OCI-LY1 (cell line): ENCODE data around the gene FHOD3.

ENCODE experiments used
- H2AFZ ChIP-seq: fragments of 200-600 bp; sonication (generic), shearing (Covaris generic); 2 replicates; pipeline ENCODE4 v1.6.0; 2014; ENCODE audit warnings: antibody characterized with exemption, mild to moderate bottlenecking, low read length
- H3F3A ChIP-seq: fragments of 200-600 bp; sonication (generic), shearing (Covaris generic); 2 replicates; pipeline ENCODE4 v1.6.0; 2014; ENCODE audit warnings: mild to moderate bottlenecking, antibody characterized with exemption, low read length, moderate library complexity; ENCODE audit not compliant: insufficient read depth
- H3K27ac ChIP-seq: fragments of 200-600 bp; sonication (generic); 2 replicates; pipeline ENCODE4 v1.5.1; 2014; ENCODE audit warnings: low read length, mixed run types, mild to moderate bottlenecking, low read depth; ENCODE audit not compliant: poor library complexity, severe bottlenecking
- H3K27me3 ChIP-seq: fragments of 200-600 bp; sonication (generic); 2 replicates; pipeline ENCODE4 v1.6.0; 2014; ENCODE audit warnings: antibody characterized with exemption, mild to moderate bottlenecking, low read length, moderate library complexity; ENCODE audit not compliant: insufficient read depth
- H3K36me3 ChIP-seq: fragments of 200-600 bp; sonication (generic); 2 replicates; pipeline ENCODE4 v1.6.1; 2014; ENCODE audit warnings: mild to moderate bottlenecking, antibody characterized with exemption, low read length, moderate library complexity, mixed read lengths; ENCODE audit not compliant: insufficient read depth
- H3K4me1 ChIP-seq: fragments of 200-600 bp; sonication (generic); 2 replicates; pipeline ENCODE4 v1.5.1; 2014; ENCODE audit warnings: mild to moderate bottlenecking, low read length, moderate library complexity; ENCODE audit not compliant: insufficient read depth, severe bottlenecking
- H3K4me2 ChIP-seq: fragments of 200-600 bp; sonication (generic), shearing (Covaris generic); 2 replicates; pipeline ENCODE4 v1.6.1; 2014; ENCODE audit warnings: low read length
- H3K4me3 ChIP-seq: fragments of 200-600 bp; sonication (generic); 2 replicates; pipeline ENCODE4 v1.5.1; 2014; ENCODE audit warnings: low read length, low read depth, mild to moderate bottlenecking, mixed read lengths; ENCODE audit not compliant: poor library complexity, severe bottlenecking
- H3K79me2 ChIP-seq: fragments of 200-600 bp; shearing (Covaris generic); 2 replicates; pipeline ENCODE4 v1.6.1; 2016; ENCODE audit warnings: mixed run types, low read length, mixed read lengths; ENCODE audit not compliant: insufficient read depth
- H3K9ac ChIP-seq: fragments of 200-600 bp; sonication (generic), shearing (Covaris generic); 2 replicates; pipeline ENCODE4 v1.6.1; 2014; ENCODE audit warnings: mild to moderate bottlenecking, low read length, mixed read lengths
- H3K9me2 ChIP-seq: fragments of 200-600 bp; sonication (generic), shearing (Covaris generic); 2 replicates; pipeline ENCODE4 v1.6.1; 2014; ENCODE audit warnings: low read depth, mild to moderate bottlenecking, low read length, mixed read lengths
- H3K9me3 ChIP-seq: fragments of 200-600 bp; shearing (Covaris generic); 2 replicates; pipeline ENCODE4 v1.6.1; 2014; ENCODE audit warnings: low read length, mixed read lengths
- H4K20me1 ChIP-seq: fragments of 200-600 bp; sonication (generic), shearing (Covaris generic); 2 replicates; pipeline ENCODE4 v1.6.0; 2016; ENCODE audit warnings: mild to moderate bottlenecking, low read length; ENCODE audit not compliant: insufficient read depth
- CTCF ChIP-seq: fragments of 200-600 bp; sonication (generic), shearing (Covaris generic); IDR thresholded peaks from 2 replicates; pipeline ENCODE4 v1.5.1; 2017; ENCODE audit warnings: mild to moderate bottlenecking, antibody characterized with exemption, low read length, moderate library complexity, mixed read lengths
- EZH2 ChIP-seq: fragments of 200-600 bp; sonication (generic), shearing (Covaris generic); IDR thresholded peaks from 2 replicates; pipeline ENCODE4 v1.8.0; 2017; ENCODE audit warnings: borderline replicate concordance, mixed run types, mild to moderate bottlenecking, antibody characterized with exemption, low read length, moderate library complexity, mixed read lengths

The FHOD3 gene

DNA sequence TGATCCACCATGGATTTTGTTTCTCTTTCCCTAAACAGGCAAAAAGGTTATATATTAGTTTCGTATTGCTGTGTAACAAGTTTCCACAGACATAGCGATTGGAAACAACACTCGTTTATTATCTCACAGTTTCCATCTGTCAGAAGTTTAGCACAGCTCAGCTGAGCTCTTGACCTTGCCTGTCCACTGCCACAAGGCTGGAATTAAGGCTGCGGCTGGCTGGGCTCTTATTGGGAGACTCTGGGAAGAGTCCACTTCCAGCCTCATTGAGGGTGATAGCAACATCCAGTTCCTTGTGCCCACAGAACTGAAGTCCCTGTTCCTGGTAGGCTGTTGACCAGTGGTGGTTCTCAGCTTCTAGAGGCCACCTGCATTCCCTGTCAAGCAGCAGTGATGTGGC lies 410.9 kb downstream of the FHOD3 start:
- no peak overlapping the region for H3K4me3 ChIP-seq
- no peaks in the 10 kb centered on the region for H3K4me1 ChIP-seq
- TF ChIP-seq CTCF (no peak), EZH2 (no peak)
- no peak overlapping the region for H2AFZ ChIP-seq
- H3K9me2 ChIP-seq = no peaks in the 10 kb centered on the region
- H3K9ac ChIP-seq = no peak overlapping the region
- H3F3A ChIP-seq = no peaks in the 10 kb centered on the region
- no peaks in the 10 kb centered on the region for H3K9me3 ChIP-seq
- H3K79me2 ChIP-seq = no peaks in the 10 kb centered on the region
- no peaks in the 10 kb centered on the region for H3K27me3 ChIP-seq
- H3K36me3 ChIP-seq = no peaks in the 10 kb centered on the region
- H4K20me1 ChIP-seq = no peaks in the 10 kb centered on the region
- no peak overlapping the region for H3K27ac ChIP-seq
- H3K4me2 ChIP-seq = no peak overlapping the region

- Histone ChIP-seq H3K27ac (no peak overlapping the region), H3K4me1 (no peaks in the 10 kb centered on the region), H3K79me2 (no peaks in the 10 kb centered on the region), H3K9me3 (no peaks in the 10 kb centered on the region), H4K20me1 (no peaks in the 10 kb centered on the region), H3K4me3 (no peak overlapping the region), H3K9ac (no peak overlapping the region), H3K4me2 (no peak overlapping the region), H3K27me3 (no peaks in the 10 kb centered on the region), H3K36me3 (no peaks in the 10 kb centered on the region), H2AFZ (no peak overlapping the region), H3F3A (no peaks in the 10 kb centered on the region), H3K9me2 (no peaks in the 10 kb centered on the region)
- TF ChIP-seq EZH2 (no peak), CTCF (no peak)
These were observed 411.8 kb downstream of the FHOD3 start for GRCh38 chr18:36709315-36709714.

GRCh38 chr18:36711014-36711725 lies 413.7 kb downstream of the FHOD3 start:
- Histone ChIP-seq H3K27me3 (no peaks in the 10 kb centered on the region), H4K20me1 (no peaks in the 10 kb centered on the region), H2AFZ (no peak overlapping the region), H3K9ac (no peak overlapping the region), H3K27ac (no peak overlapping the region), H3K4me3 (no peak overlapping the region), H3K4me1 (no peaks in the 10 kb centered on the region), H3K9me3 (no peaks in the 10 kb centered on the region), H3K9me2 (no peaks in the 10 kb centered on the region), H3K79me2 (no peaks in the 10 kb centered on the region), H3K4me2 (no peak overlapping the region), H3K36me3 (no peaks in the 10 kb centered on the region), H3F3A (no peaks in the 10 kb centered on the region)
- TF ChIP-seq EZH2 (no peak), CTCF (no peak)
